Kidney (tissue), 14 donors: Measurements from ENCODE around the gene TRAF3IP1. TPM values are rescaled to one million over a fixed set of nuclear protein-coding genes. Genes with fewer than 3 reads are reported as not detected.
"Not testable (repeated sequence)": the region's sequence is repeated elsewhere in the genome, so short reads cannot be mapped to it uniquely, and the experiment has no call there.

ENCODE experiments used
- DNase-seq, 5 donors: peaks; one replicate each; pipeline ENCODE4 v3.0.0-alpha.2; 2013 to 2020
- FAIRE-seq: peaks from 2 replicates; lab custom pipeline; 2012; peaks lifted over from hg19 to GRCh38; lab: Jason Lieb, UNC
- H3K27ac ChIP-seq, 2 donors: one replicate each; pipeline ENCODE4 v1.7.0; 2013; ENCODE audit warnings: low read depth in 2 of 2, low read length in 2 of 2, inconsistent platforms in 1 of 2
- H3K27me3 ChIP-seq: one replicate; pipeline ENCODE4 v1.7.1; 2013; ENCODE audit warnings: low read length, inconsistent platforms; ENCODE audit not compliant: control insufficient read depth, insufficient read depth
- H3K36me3 ChIP-seq, 3 donors: one replicate each; pipeline versions ENCODE4 v1.7.0 to v1.7.1; 2013; ENCODE audit warnings: low read length in 3 of 3, control low read depth in 1 of 3, inconsistent platforms in 1 of 3; ENCODE audit not compliant: insufficient read depth in 3 of 3, control insufficient read depth in 2 of 3
- H3K4me1 ChIP-seq, 3 donors: one replicate each; pipeline versions ENCODE4 v1.7.0 to v1.7.1; 2013; ENCODE audit warnings: low read length in 3 of 3, inconsistent platforms in 1 of 3, low read depth in 1 of 3; ENCODE audit not compliant: control insufficient read depth in 2 of 3, insufficient read depth in 2 of 3
- H3K4me3 ChIP-seq, 3 donors: one replicate each; pipeline versions ENCODE4 v1.7.0 to v1.8.1; 2013; ENCODE audit warnings: low read length in 3 of 3, control low read depth in 1 of 3, inconsistent platforms in 1 of 3
- H3K9ac ChIP-seq, 3 donors: one replicate each; pipeline versions ENCODE4 v1.7.0 to v1.7.1; 2013; ENCODE audit warnings: low read length in 3 of 3, control low read depth in 1 of 3, inconsistent platforms in 1 of 3
- H3K9me3 ChIP-seq, 3 donors: one replicate each; pipeline versions ENCODE4 v1.7.0 to v1.7.1; 2013; ENCODE audit warnings: low read length in 3 of 3, control low read depth in 1 of 3, inconsistent platforms in 1 of 3; ENCODE audit not compliant: control insufficient read depth in 2 of 3, insufficient read depth in 1 of 3
- intact Hi-C: fragments of 100-400 bp; cut with DNase I; formaldehyde crosslinking; loops from one replicate; pipeline ENCODE4 v1.11.1; 2022
- polyA plus RNA-seq: library from polyadenylated mRNA; stranded (reverse); fragments of 350-450 nt; fragmentation: Illumina TruSeq; extraction: RNeasy Lipid Tissue Mini Kit (QIAGEN cat#74804); gene quantifications from one replicate; pipeline ENCODE4 v1.2.3, GENCODE V29; 2014; ENCODE audit warnings: low read depth, low replicate concordance; ENCODE audit not compliant: insufficient read depth
- total RNA-seq: library from RNA; stranded (reverse); fragmentation: NEBNext Ultra II Directional; extraction: Animal tissue kit (Norgen Biotek cat#: 25700); gene quantifications from one replicate; pipeline ENCODE4 v1.2.1, GENCODE V29; 2021
- TF ChIP-seq, protein P1 (sequence below): IDR thresholded peaks from 3 replicates; pipeline ENCODE4 v1.5.1; 2012; ENCODE audit warnings: mild to moderate bottlenecking, moderate library complexity, borderline replicate concordance; ENCODE audit not compliant: insufficient read depth; ENCODE audit errors: extremely low read depth
- donor health status: control.
- donor health status: control.
- donor health status: control.
- donor health status: control.
- donor health status: control.
- donor health status: DM: yes; HTN: yes; CAD: no.
- donor health status: Normal renal cell carcinoma (clear cell type).

The TRAF3IP1 gene
- total and polyA plus RNA-seq, 2 donors from 2014 or later: 6.4 to 24.2 TPM

GRCh38 chr2:238401551-238401950 lies 81.2 kb downstream of the TRAF3IP1 start:
- no peaks in the 10 kb centered on the region for H3K9me3 ChIP-seq
- H3K36me3 ChIP-seq: peaks cover 0 to 3% (median 2%) of the 10 kb centered on the region in 3 donors
- intact Hi-C loops: no loop called here
- TF ChIP-seq, protein P1, sequence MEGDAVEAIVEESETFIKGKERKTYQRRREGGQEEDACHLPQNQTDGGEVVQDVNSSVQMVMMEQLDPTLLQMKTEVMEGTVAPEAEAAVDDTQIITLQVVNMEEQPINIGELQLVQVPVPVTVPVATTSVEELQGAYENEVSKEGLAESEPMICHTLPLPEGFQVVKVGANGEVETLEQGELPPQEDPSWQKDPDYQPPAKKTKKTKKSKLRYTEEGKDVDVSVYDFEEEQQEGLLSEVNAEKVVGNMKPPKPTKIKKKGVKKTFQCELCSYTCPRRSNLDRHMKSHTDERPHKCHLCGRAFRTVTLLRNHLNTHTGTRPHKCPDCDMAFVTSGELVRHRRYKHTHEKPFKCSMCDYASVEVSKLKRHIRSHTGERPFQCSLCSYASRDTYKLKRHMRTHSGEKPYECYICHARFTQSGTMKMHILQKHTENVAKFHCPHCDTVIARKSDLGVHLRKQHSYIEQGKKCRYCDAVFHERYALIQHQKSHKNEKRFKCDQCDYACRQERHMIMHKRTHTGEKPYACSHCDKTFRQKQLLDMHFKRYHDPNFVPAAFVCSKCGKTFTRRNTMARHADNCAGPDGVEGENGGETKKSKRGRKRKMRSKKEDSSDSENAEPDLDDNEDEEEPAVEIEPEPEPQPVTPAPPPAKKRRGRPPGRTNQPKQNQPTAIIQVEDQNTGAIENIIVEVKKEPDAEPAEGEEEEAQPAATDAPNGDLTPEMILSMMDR: no peak
- DNase-seq: no peak
- H3K27ac ChIP-seq: no peak overlapping the region
- H3K27me3 ChIP-seq: no peaks in the 10 kb centered on the region
- no peak overlapping the region for H3K9ac ChIP-seq
- no peak overlapping the region for H3K4me3 ChIP-seq
- FAIRE-seq: no peak
- no peaks in the 10 kb centered on the region for H3K4me1 ChIP-seq

- intact Hi-C loops: no loop called here
- no peak overlapping the region for H3K27ac ChIP-seq
- H3K27me3 ChIP-seq: no peaks in the 10 kb centered on the region
- FAIRE-seq (no peak), DNase-seq (no peak)
- no peak overlapping the region for H3K4me3 ChIP-seq
- TF ChIP-seq, protein P1: no peak
- H3K4me1 ChIP-seq: no peaks in the 10 kb centered on the region
- H3K36me3 ChIP-seq: peaks cover 0 to 3% (median 2%) of the 10 kb centered on the region in 3 donors
- H3K9me3 ChIP-seq: no peaks in the 10 kb centered on the region
- H3K9ac ChIP-seq: no peak overlapping the region
Observed at GRCh38 chr2:238403632-238404405, 83.5 kb downstream of the TRAF3IP1 start.

DNA sequence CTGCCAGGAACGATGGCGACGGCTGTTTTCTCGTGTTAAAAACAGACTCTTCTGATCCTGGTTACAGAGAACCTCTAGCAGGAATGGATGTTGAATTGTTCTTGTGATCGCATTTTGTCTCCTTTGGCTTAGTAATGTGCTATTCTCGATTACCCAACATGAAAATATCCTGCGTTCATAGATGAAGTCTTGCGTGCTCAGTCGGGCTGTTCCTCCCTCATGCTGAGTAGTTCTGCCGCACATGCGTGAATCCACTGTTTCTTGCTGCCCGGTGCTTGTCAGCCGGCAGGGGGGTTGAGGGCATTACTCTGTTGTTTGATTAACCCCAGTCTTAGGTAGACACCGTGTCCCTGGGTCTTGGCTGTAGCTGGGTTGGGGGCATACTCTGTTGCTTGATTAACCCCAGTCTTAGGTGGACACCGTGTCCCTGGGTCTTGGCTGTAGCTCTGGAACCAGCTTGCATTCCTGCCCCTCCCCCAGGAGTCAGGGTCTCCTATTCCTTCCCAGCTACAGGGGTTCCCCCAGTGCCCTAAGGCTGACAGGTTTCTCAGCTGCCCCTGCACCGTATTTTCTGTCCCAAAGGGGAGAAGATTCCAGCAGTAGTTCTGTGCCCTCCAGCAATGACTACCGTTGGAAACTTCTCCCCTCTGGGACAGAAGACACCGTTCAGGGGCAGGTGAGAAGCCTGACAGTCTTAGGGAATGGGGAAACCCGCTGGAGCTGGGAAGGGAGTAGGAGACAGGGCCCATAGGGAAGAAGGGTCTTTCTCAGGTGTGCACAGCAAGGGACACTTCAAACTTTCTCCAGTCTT lies 84.3 kb downstream of the TRAF3IP1 start:
- Histone ChIP-seq H3K36me3 (peaks cover 0 to 3% (median 2%) of the 10 kb centered on the region in 3 donors), H3K4me3 (no peak overlapping the region), H3K4me1 (no peaks in the 10 kb centered on the region), H3K27me3 (no peaks in the 10 kb centered on the region), H3K9ac (no peak overlapping the region), H3K27ac (no peak overlapping the region), H3K9me3 (no peaks in the 10 kb centered on the region)
- FAIRE-seq: no peak
- no peak for DNase-seq
- TF ChIP-seq, protein P1: no peak
- intact Hi-C loops: no loop called here

GRCh38 chr2:238405217-238405555 lies 84.9 kb downstream of the TRAF3IP1 start:
- H3K4me3 ChIP-seq, H3K9ac ChIP-seq, H3K27ac ChIP-seq, FAIRE-seq, H3K36me3 ChIP-seq, intact Hi-C loops, H3K4me1 ChIP-seq, DNase-seq, H3K9me3 ChIP-seq, H3K27me3 ChIP-seq: not testable (repeated sequence)
